Ovary (tissue), 9 donors: Measurements from ENCODE around the gene CCDC148. TPM values are rescaled to one million over a fixed set of nuclear protein-coding genes. Genes with fewer than 3 reads are reported as not detected.

Experiments used
- DNase-seq, 5 donors: peaks; one replicate each; pipeline ENCODE4 v3.0.0-alpha.2; 2019 to 2020
- H3K27ac ChIP-seq, 2 donors: fragments of 200-600 bp; one replicate each; pipeline versions ENCODE4 v1.5.1 to v1.8.0; 2019 to 2022
- H3K27me3 ChIP-seq: fragments of 200-600 bp; one replicate; pipeline ENCODE4 v1.8.0; 2022
- H3K36me3 ChIP-seq: fragments of 200-600 bp; sonication (generic); one replicate; pipeline ENCODE4 v1.5.1; 2019
- H3K4me1 ChIP-seq: one replicate; pipeline ENCODE4 v1.8.1; 2013; ENCODE audit warnings: mild to moderate bottlenecking, moderate library complexity; ENCODE audit not compliant: insufficient read depth
- H3K4me3 ChIP-seq: fragments of 200-600 bp; sonication (generic); one replicate; pipeline ENCODE4 v1.5.1; 2017
- H3K9me3 ChIP-seq, 2 donors: fragments of 200-600 bp in 1 of 2; sonication (generic) in 1 of 2; one replicate each; pipeline versions ENCODE4 v1.5.1 to v1.8.1; 2013 to 2019; ENCODE audit warnings: mild to moderate bottlenecking in 1 of 2, moderate library complexity in 1 of 2
- EP300 ChIP-seq: sonication (generic); formaldehyde crosslinking; IDR thresholded peaks from one replicate; pipeline ENCODE4 v1.6.1; 2017; ENCODE audit warnings: antibody characterized with exemption
- POLR2A ChIP-seq: fragments of 450-650 bp; IDR thresholded peaks from one replicate; pipeline ENCODE4 v1.6.1; 2017; ENCODE audit warnings: antibody characterized with exemption, mild to moderate bottlenecking, moderate library complexity
- WGBS, 3 donors: extraction: QIAGEN DNeasy Blood & Tissue Kit in 1 of 3; methylation state at CpG; one replicate each; pipeline versions ENCODE4 v1.1.5 to v1.1.7; 2013 to 2017; 5-methylcytosine and 5-hydroxymethylcytosine counted together
- intact Hi-C, 4 donors: fragments of 100-400 bp; cut with DNase I; formaldehyde crosslinking; loops; one replicate each; pipeline versions ENCODE4 v1.11.0 to v1.15.1; 2022 to 2023
- polyA plus RNA-seq, 2 donors: library from polyadenylated mRNA; stranded (reverse); fragments of 200-250 nt in 1 of 2; fragments of 350-450 nt in 1 of 2; fragmentation: Illumina TruSeq in 1 of 2; extraction: RNeasy Lipid Tissue Mini Kit (QIAGEN cat#74804) in 1 of 2; gene quantifications; one replicate each; pipeline ENCODE4 v1.2.3, GENCODE V29; 2013 to 2014
- total RNA-seq, 7 donors: library from RNA; depleted of rRNA in 2 of 7; stranded (reverse); fragments of >200 nt in 2 of 7; fragmentation: NEBNext Ultra II Directional in 3 of 7; extraction: Animal tissue kit (Norgen Biotek cat#: 25700) in 3 of 7; gene quantifications; one replicate each; pipeline versions ENCODE4 v1.1.0 to v1.2.4, GENCODE V29; 2016 to 2023
- TF ChIP-seq, protein P1 (sequence below), 3 donors: fragments of 450-650 bp in 2 of 3; fragments of 200-600 bp in 1 of 3; IDR thresholded peaks; one replicate each; pipeline versions ENCODE4 v1.5.1 to v1.8.0; 2016 to 2022; ENCODE audit warnings: antibody characterized with exemption in 3 of 3, mild to moderate bottlenecking in 1 of 3
- donor health status: DM: no; HTN: no; CAD: no; lungs with moderate emphysema.
- donor health status: DM: no; HTN: no; CAD: no.
- donor health status: Bipolar disorder and iron deficiency.
- donor health status: DM: yes; HTN: yes; CAD: no.
- donor health status: DM: no; HTN: no; CAD: no.
- donor health status: DM: yes; HTN: yes; CAD: no.

The CCDC148 gene
- total and polyA plus RNA-seq, 9 donors = 0.80 to 6.6 (median 3.5) TPM

DNA sequence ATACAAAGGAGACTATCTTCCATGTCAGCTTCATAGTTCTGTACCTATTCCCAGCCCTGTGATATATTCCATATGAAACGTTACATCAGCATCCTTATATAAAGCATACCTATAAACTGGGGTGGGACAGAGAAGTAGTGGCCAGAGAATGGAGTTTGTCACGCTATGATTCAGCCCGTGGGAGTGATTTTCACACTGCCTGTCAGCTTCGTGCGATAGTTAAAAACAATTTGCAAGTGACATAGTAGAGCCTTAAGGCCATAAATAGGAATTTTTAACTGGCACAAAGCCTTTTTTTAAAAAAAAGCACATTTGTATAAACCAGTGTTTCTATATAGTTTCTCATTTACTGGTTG, 30.4 kb upstream of the CCDC148 start:
- intact Hi-C loops = no loop called here
- Histone ChIP-seq H3K4me3 (no peak overlapping the region), H3K27me3 (no peaks in the 10 kb centered on the region), H3K27ac (no peak overlapping the region), H3K4me1 (peaks cover 4% of the 10 kb centered on the region), H3K9me3 (no peaks in the 10 kb centered on the region), H3K36me3 (no peaks in the 10 kb centered on the region)
- DNase-seq = no peak
- no peak for TF ChIP-seq EP300
- TF ChIP-seq POLR2A = no peak
- TF ChIP-seq, protein P1, sequence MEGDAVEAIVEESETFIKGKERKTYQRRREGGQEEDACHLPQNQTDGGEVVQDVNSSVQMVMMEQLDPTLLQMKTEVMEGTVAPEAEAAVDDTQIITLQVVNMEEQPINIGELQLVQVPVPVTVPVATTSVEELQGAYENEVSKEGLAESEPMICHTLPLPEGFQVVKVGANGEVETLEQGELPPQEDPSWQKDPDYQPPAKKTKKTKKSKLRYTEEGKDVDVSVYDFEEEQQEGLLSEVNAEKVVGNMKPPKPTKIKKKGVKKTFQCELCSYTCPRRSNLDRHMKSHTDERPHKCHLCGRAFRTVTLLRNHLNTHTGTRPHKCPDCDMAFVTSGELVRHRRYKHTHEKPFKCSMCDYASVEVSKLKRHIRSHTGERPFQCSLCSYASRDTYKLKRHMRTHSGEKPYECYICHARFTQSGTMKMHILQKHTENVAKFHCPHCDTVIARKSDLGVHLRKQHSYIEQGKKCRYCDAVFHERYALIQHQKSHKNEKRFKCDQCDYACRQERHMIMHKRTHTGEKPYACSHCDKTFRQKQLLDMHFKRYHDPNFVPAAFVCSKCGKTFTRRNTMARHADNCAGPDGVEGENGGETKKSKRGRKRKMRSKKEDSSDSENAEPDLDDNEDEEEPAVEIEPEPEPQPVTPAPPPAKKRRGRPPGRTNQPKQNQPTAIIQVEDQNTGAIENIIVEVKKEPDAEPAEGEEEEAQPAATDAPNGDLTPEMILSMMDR (IDR thresholded peaks at IDR 0.05) = no peak
- 48 to 59% (median 54%) methylated on average over 5 of the region's 5 CpGs for WGBS, 3 donors

DNA sequence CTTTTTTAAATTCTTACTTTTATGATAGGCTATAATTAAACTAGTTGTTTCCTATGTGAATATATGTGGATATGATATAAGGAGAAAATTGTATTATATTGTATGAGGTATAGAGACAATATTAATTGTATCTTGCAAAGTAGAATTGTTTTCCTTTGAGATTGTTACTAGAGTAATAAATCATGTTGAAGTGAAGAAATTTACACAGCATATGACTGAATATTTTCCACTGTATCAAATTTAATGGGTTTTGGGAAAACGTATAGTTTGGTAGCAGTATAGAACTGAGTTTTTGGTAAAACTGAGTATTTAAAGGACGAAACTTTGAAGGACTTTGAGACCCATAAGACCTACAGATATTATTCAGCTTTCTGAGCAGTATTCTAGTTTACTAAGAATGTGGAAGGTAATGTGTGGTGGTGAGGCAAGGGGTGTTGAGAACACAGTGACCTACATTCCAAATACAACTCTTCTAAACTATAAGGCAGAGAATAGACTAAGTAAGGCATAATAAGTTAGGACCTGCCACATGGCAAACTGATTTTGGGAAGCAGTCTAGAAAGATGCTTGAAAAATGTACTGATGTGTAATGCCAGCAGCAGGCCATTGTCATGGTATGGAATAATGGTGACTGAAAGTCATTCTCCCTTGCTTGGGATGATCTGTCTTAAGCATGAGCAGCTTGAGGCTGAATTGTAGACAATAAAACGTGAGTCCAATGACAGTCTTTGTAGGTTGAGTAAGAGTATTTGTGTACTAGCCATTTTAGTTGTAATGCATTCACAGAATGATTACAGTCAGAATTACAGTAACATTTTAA, 29.8 kb upstream of the CCDC148 start:
- H3K9me3 ChIP-seq = no peaks in the 10 kb centered on the region
- DNase-seq = no peak
- 76 to 84% (median 82%) methylated on average over 3 of the region's 3 CpGs for WGBS, 3 donors
- intact Hi-C loops = no loop called here
- H3K27ac ChIP-seq = no peak overlapping the region
- no peaks in the 10 kb centered on the region for H3K36me3 ChIP-seq
- no peak for TF ChIP-seq EP300
- no peak for TF ChIP-seq POLR2A
- TF ChIP-seq, protein P1 (IDR thresholded peaks at IDR 0.05) = no peak
- H3K4me1 ChIP-seq = peaks cover 4% of the 10 kb centered on the region
- no peak overlapping the region for H3K4me3 ChIP-seq
- no peaks in the 10 kb centered on the region for H3K27me3 ChIP-seq

DNA sequence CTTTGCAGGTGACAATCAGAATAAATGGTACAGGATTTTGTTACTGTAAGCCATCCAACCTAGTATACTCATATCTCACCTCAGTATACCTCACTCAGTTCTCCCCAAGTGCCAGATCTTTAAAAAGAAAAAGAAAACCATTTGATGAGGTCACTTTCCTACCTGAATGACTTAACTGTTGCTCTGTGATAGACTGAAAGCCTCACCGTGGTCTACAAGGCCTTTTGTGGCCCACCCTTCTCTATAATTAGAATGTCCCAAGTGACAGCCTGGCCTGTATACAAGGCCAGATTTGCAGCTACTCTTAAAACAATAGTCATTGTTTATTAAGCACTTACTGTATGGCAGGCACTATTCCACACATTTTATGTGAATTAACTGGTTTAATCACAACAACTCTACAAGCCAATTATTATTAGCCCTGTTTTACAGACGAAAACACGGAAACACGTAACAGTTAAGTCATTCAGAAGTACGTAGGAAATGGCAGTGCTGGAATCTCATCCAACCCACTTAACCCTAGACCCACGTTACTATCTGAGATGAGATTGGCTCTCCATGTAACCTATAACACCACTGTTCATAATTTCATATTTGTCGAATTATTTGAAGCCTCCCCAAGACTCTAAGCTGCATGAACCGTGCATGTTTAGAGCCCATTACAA, 28.5 kb upstream of the CCDC148 start:
- Histone ChIP-seq H3K4me3 (no peak overlapping the region), H3K4me1 (peaks cover 3% of the 10 kb centered on the region), H3K27me3 (no peaks in the 10 kb centered on the region), H3K36me3 (no peaks in the 10 kb centered on the region), H3K27ac (no peak overlapping the region), H3K9me3 (no peaks in the 10 kb centered on the region)
- DNase-seq = no peak
- intact Hi-C loops = no loop called here
- 83 to 91% (median 87%) methylated on average over 8 of the region's 8 CpGs for WGBS, 3 donors
- no peak for TF ChIP-seq POLR2A
- TF ChIP-seq, protein P1 (IDR thresholded peaks at IDR 0.05) = no peak
- no peak for TF ChIP-seq EP300

DNA sequence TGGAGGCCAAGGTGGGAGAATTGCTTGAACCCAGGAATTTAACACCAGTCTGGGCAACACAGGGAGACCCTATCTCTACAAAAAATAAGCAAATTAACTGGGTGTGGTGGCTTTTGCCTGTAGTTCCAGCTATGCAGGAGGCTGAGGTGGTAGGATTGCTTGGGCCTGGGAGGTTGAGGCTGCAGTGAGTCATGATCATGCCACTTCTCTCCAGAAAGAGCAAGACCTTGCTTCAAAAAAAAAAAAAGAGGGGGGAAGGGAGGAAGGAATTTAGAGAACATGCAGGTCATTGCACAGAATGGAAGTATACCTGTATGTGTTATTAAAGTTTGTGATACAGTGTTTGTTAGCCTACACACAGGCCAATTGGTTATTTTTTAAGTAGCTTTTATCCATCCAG, 26.0 kb upstream of the CCDC148 start:
- intact Hi-C loops = no loop called here
- Histone ChIP-seq H3K4me1 (peaks cover 6% of the 10 kb centered on the region), H3K36me3 (no peaks in the 10 kb centered on the region)

More for the DNA sequence above, 26.0 kb upstream of the CCDC148 start:
- Histone ChIP-seq H3K27ac (no peak overlapping the region), H3K9me3 (no peaks in the 10 kb centered on the region), H3K27me3 (no peaks in the 10 kb centered on the region), H3K4me3 (no peak overlapping the region)
- no peak for DNase-seq
- TF ChIP-seq, protein P1 (IDR thresholded peaks at IDR 0.05) = no peak
- TF ChIP-seq POLR2A (no peak), EP300 (no peak)
